Loucy (cell line): Measurements from ENCODE around the gene TTC24.

Source experiments
- H2AFZ ChIP-seq: fragments of 200-600 bp; sonication (generic); 2 replicates; pipeline ENCODE4 v1.6.0; 2016; ENCODE audit warnings: antibody characterized with exemption, mild to moderate bottlenecking, low read length, moderate library complexity
- H3F3A ChIP-seq: fragments of 200-600 bp; 2 replicates; pipeline ENCODE4 v1.6.0; 2016; ENCODE audit warnings: antibody characterized with exemption, low read depth, mild to moderate bottlenecking
- H3K27me3 ChIP-seq: fragments of 200-600 bp; sonication (generic); 2 replicates; pipeline ENCODE4 v1.6.1; 2014; ENCODE audit warnings: low read length, mild to moderate bottlenecking; ENCODE audit not compliant: insufficient read depth, poor library complexity, severe bottlenecking
- H3K36me3 ChIP-seq: fragments of 200-600 bp; sonication (generic); 2 replicates; pipeline ENCODE4 v1.6.1; 2016; ENCODE audit warnings: low read length; ENCODE audit not compliant: insufficient read depth
- H3K4me1 ChIP-seq: fragments of 200-600 bp; sonication (generic); 2 replicates; pipeline ENCODE4 v1.5.1; 2014; ENCODE audit warnings: low read length, mild to moderate bottlenecking; ENCODE audit not compliant: insufficient read depth, poor library complexity, severe bottlenecking
- H3K4me2 ChIP-seq: fragments of 200-600 bp; sonication (generic); 2 replicates; pipeline ENCODE4 v1.6.0; 2014; ENCODE audit warnings: antibody characterized with exemption, low read length, low read depth, mild to moderate bottlenecking; ENCODE audit not compliant: poor library complexity, severe bottlenecking
- H3K4me3 ChIP-seq: fragments of 200-600 bp; sonication (generic); 2 replicates; pipeline ENCODE4 v1.5.1; 2014; ENCODE audit warnings: low read length, mild to moderate bottlenecking, mixed read lengths; ENCODE audit not compliant: poor library complexity, severe bottlenecking
- H3K79me2 ChIP-seq: fragments of 200-600 bp; sonication (generic); 2 replicates; pipeline ENCODE4 v1.6.1; 2014; ENCODE audit warnings: low read length; ENCODE audit not compliant: insufficient read depth
- H3K9ac ChIP-seq: fragments of 200-600 bp; sonication (generic); 2 replicates; pipeline ENCODE4 v1.6.0; 2014; ENCODE audit warnings: mild to moderate bottlenecking, low read depth, low read length, moderate library complexity; ENCODE audit not compliant: poor library complexity, severe bottlenecking
- H3K9me2 ChIP-seq: fragments of 200-600 bp; sonication (generic); replicated peaks from 2 replicates; pipeline ENCODE4 v1.6.1; 2016; ENCODE audit warnings: low read depth, low read length, mixed read lengths
- H3K9me3 ChIP-seq: fragments of 200-600 bp; sonication (generic); 2 replicates; pipeline ENCODE4 v1.6.1; 2014; ENCODE audit warnings: mild to moderate bottlenecking, antibody characterized with exemption, low read length, low read depth; ENCODE audit not compliant: insufficient read depth
- H4K20me1 ChIP-seq: fragments of 200-600 bp; sonication (generic); 2 replicates; pipeline ENCODE4 v1.6.0; 2014; ENCODE audit warnings: antibody characterized with exemption, low read length, mild to moderate bottlenecking; ENCODE audit not compliant: insufficient read depth, poor library complexity, severe bottlenecking
- CTCF ChIP-seq: fragments of 200-600 bp; sonication (generic); conservative IDR thresholded peaks from 2 replicates; pipeline ENCODE4 v1.5.1; 2014; ENCODE audit warnings: mild to moderate bottlenecking, antibody characterized with exemption, low read length
- EZH2phosphoT487 ChIP-seq: fragments of 200-600 bp; IDR thresholded peaks from 2 replicates; pipeline ENCODE4 v1.6.1; 2018; ENCODE audit warnings: antibody characterized with exemption, mild to moderate bottlenecking, moderate library complexity, borderline replicate concordance

Gene TTC24

GRCh38 chr1:156554971-156555370, 24.6 kb upstream of the TTC24 start:
- Histone ChIP-seq H3K4me2 (no peak overlapping the region), H3K27me3 (no peaks in the 10 kb centered on the region), H3K79me2 (no peaks in the 10 kb centered on the region), H3K9ac (no peak overlapping the region), H3K4me1 (no peaks in the 10 kb centered on the region), H4K20me1 (no peaks in the 10 kb centered on the region), H2AFZ (no peak overlapping the region), H3K4me3 (no peak overlapping the region), H3F3A (no peaks in the 10 kb centered on the region), H3K9me3 (no peaks in the 10 kb centered on the region), H3K9me2 (no peaks in the 10 kb centered on the region), H3K36me3 (peaks cover 6% of the 10 kb centered on the region; the same call in 1 of the 2 replicates)
- no peak for TF ChIP-seq CTCF
- no peak for TF ChIP-seq EZH2phosphoT487

DNA sequence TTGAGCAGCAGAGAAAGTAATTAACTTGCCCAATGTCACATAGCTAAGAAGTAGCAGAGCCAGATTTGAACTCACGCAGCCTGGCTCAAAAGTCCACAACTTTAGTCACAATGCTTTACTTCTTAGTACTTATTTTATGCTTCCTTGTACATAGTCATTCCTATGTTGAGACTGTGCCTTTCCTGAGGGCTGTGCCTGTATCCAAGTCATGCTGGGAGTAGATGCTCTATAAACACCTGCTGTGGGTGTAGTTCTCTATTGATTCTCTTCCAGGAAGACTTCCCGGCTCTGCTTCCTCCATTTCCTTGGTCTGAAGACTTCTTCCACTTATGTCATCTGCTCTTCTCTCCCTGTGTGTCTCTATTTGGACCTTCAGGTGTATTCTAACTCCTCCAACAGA, 23.8 kb upstream of the TTC24 start:
- no peak overlapping the region for H3K4me2 ChIP-seq
- H3K36me3 ChIP-seq = peaks cover 6% of the 10 kb centered on the region; the same call in 1 of the 2 replicates
- no peaks in the 10 kb centered on the region for H3K9me2 ChIP-seq
- no peak overlapping the region for H3K4me3 ChIP-seq
- no peaks in the 10 kb centered on the region for H3K27me3 ChIP-seq
- no peaks in the 10 kb centered on the region for H3F3A ChIP-seq
- H3K4me1 ChIP-seq = no peaks in the 10 kb centered on the region
- H3K9me3 ChIP-seq = no peaks in the 10 kb centered on the region
- no peak overlapping the region for H2AFZ ChIP-seq
- H4K20me1 ChIP-seq = no peaks in the 10 kb centered on the region
- H3K79me2 ChIP-seq = no peaks in the 10 kb centered on the region
- H3K9ac ChIP-seq = no peak overlapping the region
- TF ChIP-seq CTCF (no peak), EZH2phosphoT487 (no peak)

GRCh38 chr1:156556354-156556753, 23.2 kb upstream of the TTC24 start:
- H3K36me3 ChIP-seq = peaks cover 6% of the 10 kb centered on the region; the same call in 1 of the 2 replicates
- TF ChIP-seq EZH2phosphoT487 (no peak), CTCF (no peak)
- H3K9me2 ChIP-seq = no peaks in the 10 kb centered on the region
- no peak overlapping the region for H3K4me3 ChIP-seq
- H3K4me1 ChIP-seq = no peaks in the 10 kb centered on the region
- no peak overlapping the region for H3K4me2 ChIP-seq
- H2AFZ ChIP-seq = no peak overlapping the region
- no peaks in the 10 kb centered on the region for H3F3A ChIP-seq
- no peak overlapping the region for H3K9ac ChIP-seq
- H3K27me3 ChIP-seq = no peaks in the 10 kb centered on the region
- no peaks in the 10 kb centered on the region for H3K9me3 ChIP-seq
- no peaks in the 10 kb centered on the region for H4K20me1 ChIP-seq
- H3K79me2 ChIP-seq = no peaks in the 10 kb centered on the region
